Measurements from ENCODE around the gene TK2.

Gene TK2

GRCh38 chr16:66513111-66513723 lies 36.7 kb downstream of the TK2 start:
- H3K36me3 ChIP-seq (ENCODE audit: control insufficient read depth, insufficient read depth, low read length): peaks cover 4% of the 10 kb centered on the region
- no peaks in the 10 kb centered on the region for H3K9me3 ChIP-seq (ENCODE audit: control insufficient read depth, low read length)
- H3K4me3 ChIP-seq (ENCODE audit: low read length): no peak overlapping the region
- H3K9ac ChIP-seq (ENCODE audit: low read length): no peak overlapping the region
- H3K4me1 ChIP-seq (ENCODE audit: control insufficient read depth, insufficient read depth, low read length): peaks cover 71% of the 10 kb centered on the region
- no peaks in the 10 kb centered on the region for H3K27me3 ChIP-seq (ENCODE audit: control insufficient read depth, insufficient read depth, low read length)

GRCh38 chr16:66512272-66513110 lies 37.4 kb downstream of the TK2 start:
- H3K4me1 ChIP-seq (ENCODE audit: control insufficient read depth, insufficient read depth, low read length): peaks cover 71% of the 10 kb centered on the region
- H3K9ac ChIP-seq (ENCODE audit: low read length): no peak overlapping the region
- no peak overlapping the region for H3K4me3 ChIP-seq (ENCODE audit: low read length)
- no peaks in the 10 kb centered on the region for H3K27me3 ChIP-seq (ENCODE audit: control insufficient read depth, insufficient read depth, low read length)
- peaks cover 4% of the 10 kb centered on the region for H3K36me3 ChIP-seq (ENCODE audit: control insufficient read depth, insufficient read depth, low read length)
- H3K9me3 ChIP-seq (ENCODE audit: control insufficient read depth, low read length): no peaks in the 10 kb centered on the region

DNA sequence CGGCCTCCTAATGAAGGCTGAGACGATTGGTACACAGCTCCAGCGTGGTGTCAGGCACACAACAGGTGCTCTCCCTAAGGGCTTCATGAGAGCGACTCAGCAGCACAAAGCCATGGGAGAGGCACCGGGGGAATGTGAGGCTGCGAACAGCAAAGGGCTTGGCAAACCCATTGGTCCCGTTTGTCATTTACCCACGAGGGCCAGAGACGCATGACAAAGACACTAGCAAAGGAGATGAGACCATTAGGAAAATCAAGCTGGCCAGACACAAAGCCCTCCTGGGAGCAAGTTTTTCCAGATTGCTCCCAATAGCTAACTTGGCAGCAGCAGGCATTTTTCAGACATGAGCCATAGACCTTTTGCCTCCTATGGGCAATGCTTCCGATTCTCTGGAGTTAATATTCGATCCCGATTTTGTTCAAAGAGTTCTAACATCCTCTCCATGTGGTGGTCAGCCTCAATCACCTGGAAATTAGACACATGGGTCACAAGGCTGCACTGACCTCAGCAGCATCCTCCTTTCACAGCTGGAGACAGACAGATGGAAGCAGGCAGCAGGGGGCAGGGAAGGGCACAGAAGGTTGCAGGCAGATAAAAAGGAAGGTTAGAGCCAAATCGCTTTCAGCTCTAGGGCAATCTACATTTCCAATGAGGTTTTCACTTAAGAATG lies 38.2 kb downstream of the TK2 start:
- peaks cover 65% of the 10 kb centered on the region for H3K4me1 ChIP-seq (ENCODE audit: control insufficient read depth, insufficient read depth, low read length)
- no peak overlapping the region for H3K9ac ChIP-seq (ENCODE audit: low read length)
- H3K9me3 ChIP-seq (ENCODE audit: control insufficient read depth, low read length): no peaks in the 10 kb centered on the region
- H3K4me3 ChIP-seq (ENCODE audit: low read length): peak overlapping the region; percentile 5
- H3K27me3 ChIP-seq (ENCODE audit: control insufficient read depth, insufficient read depth, low read length): no peaks in the 10 kb centered on the region
- H3K36me3 ChIP-seq (ENCODE audit: control insufficient read depth, insufficient read depth, low read length): peaks cover 4% of the 10 kb centered on the region

DNA sequence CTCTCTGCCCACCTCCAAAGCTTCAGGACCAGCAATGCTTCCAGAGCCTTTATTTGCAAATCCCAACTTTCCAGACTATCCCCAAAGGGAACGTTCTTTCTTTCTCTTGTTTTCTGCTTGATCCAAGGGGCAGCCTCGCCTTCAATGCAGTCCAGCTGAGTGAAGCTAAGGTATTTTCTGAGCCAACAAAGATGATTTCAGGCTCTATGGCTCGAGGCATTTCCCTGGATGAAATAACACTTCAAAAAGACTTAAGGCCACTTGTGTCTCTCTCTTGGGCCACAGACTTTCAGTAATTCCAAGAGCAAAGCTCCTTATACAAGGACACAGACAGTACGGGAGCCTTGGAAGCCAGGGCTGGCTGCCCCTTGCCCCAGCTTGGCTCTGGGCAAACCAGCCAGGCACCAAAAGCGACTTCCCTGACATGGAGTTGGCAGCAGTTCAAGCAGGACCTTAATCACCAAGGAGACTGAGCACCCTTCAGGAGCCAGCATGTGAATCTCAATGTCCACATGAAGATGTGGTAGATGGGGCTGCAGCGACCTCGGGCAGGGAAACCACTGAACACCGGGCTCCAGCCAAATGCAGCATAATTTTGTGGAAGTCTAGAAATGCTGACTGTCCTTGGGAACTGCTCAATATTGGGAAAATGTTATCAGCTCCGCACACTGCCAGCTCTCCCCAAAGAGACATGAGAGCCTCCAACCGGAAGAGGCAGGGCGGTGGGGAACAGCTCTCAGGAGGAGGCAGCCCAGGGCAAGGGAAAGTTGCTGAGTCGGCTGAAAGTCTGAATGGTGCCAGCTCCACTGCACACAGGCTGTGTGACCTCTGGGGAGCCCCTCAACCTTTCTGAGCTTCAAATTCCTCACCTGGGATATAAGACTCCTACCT lies 39.0 kb downstream of the TK2 start:
- no peak overlapping the region for H3K9ac ChIP-seq (ENCODE audit: low read length)
- peaks cover 4% of the 10 kb centered on the region for H3K36me3 ChIP-seq (ENCODE audit: control insufficient read depth, insufficient read depth, low read length)

GRCh38 chr16:66510298-66510697 lies 39.6 kb downstream of the TK2 start:
- Histone ChIP-seq H3K9ac (ENCODE audit: low read length) (no peak overlapping the region), H3K27me3 (ENCODE audit: control insufficient read depth, insufficient read depth, low read length) (no peaks in the 10 kb centered on the region), H3K4me3 (ENCODE audit: low read length) (no peak overlapping the region), H3K36me3 (ENCODE audit: control insufficient read depth, insufficient read depth, low read length) (peaks cover 1% of the 10 kb centered on the region), H3K4me1 (ENCODE audit: control insufficient read depth, insufficient read depth, low read length) (peaks cover 50% of the 10 kb centered on the region), H3K9me3 (ENCODE audit: control insufficient read depth, low read length) (no peaks in the 10 kb centered on the region)

More for the DNA sequence above, 39.0 kb downstream of the TK2 start:
- Histone ChIP-seq H3K27me3 (ENCODE audit: control insufficient read depth, insufficient read depth, low read length) (no peaks in the 10 kb centered on the region), H3K9me3 (ENCODE audit: control insufficient read depth, low read length) (no peaks in the 10 kb centered on the region), H3K4me1 (ENCODE audit: control insufficient read depth, insufficient read depth, low read length) (peaks cover 57% of the 10 kb centered on the region), H3K4me3 (ENCODE audit: low read length) (peak overlapping the region; percentile 5)

- H3K4me3 ChIP-seq (ENCODE audit: low read length): no peak overlapping the region
- H3K9ac ChIP-seq (ENCODE audit: low read length): no peak overlapping the region
- H3K9me3 ChIP-seq (ENCODE audit: control insufficient read depth, low read length): no peaks in the 10 kb centered on the region
- no peaks in the 10 kb centered on the region for H3K36me3 ChIP-seq (ENCODE audit: control insufficient read depth, insufficient read depth, low read length)
- peaks cover 48% of the 10 kb centered on the region for H3K4me1 ChIP-seq (ENCODE audit: control insufficient read depth, insufficient read depth, low read length)
- no peaks in the 10 kb centered on the region for H3K27me3 ChIP-seq (ENCODE audit: control insufficient read depth, insufficient read depth, low read length)
Observed at GRCh38 chr16:66509576-66509975, 40.3 kb downstream of the TK2 start.

DNA sequence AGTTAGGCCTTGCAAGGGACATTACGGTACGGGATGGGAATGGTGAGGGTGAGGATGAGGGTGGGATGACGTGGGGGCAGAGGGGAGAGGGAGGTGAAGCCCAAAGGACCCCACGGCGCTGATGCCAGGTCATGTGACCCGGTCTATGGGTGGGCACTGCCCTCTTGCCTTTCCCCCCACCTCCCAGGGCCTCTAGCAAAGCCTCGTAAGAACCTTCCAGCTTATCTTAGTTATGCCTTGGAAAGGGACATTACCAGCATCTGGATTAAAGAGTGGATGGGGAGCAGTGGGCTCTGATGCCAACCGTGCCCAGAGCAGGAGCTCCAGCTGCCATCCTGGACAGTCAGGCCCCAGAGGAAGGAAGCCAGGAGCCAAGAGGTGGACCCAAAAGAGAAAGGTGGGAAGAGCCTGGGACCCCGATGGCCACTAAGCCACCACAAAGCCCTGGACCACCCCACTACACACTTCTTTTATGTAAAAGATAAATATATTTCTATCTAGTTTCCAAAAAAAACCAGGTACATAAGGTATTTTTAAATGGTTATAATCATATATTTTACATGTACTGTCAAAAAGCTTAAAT lies 40.9 kb downstream of the TK2 start:
- peaks cover 48% of the 10 kb centered on the region for H3K4me1 ChIP-seq (ENCODE audit: control insufficient read depth, insufficient read depth, low read length)
- peak overlapping the region; percentile 29 for H3K9ac ChIP-seq (ENCODE audit: low read length)
- no peaks in the 10 kb centered on the region for H3K9me3 ChIP-seq (ENCODE audit: control insufficient read depth, low read length)

GRCh38 chr16:66508248-66508913 lies 41.5 kb downstream of the TK2 start:
- Histone ChIP-seq H3K9me3 (ENCODE audit: control insufficient read depth, low read length) (no peaks in the 10 kb centered on the region), H3K36me3 (ENCODE audit: control insufficient read depth, insufficient read depth, low read length) (no peaks in the 10 kb centered on the region), H3K9ac (ENCODE audit: low read length) (peak overlapping the region; percentile 29), H3K27me3 (ENCODE audit: control insufficient read depth, insufficient read depth, low read length) (no peaks in the 10 kb centered on the region), H3K4me1 (ENCODE audit: control insufficient read depth, insufficient read depth, low read length) (peaks cover 48% of the 10 kb centered on the region), H3K4me3 (ENCODE audit: low read length) (no peak overlapping the region)

More for the DNA sequence above, 40.9 kb downstream of the TK2 start:
- Histone ChIP-seq H3K4me3 (ENCODE audit: low read length) (no peak overlapping the region), H3K36me3 (ENCODE audit: control insufficient read depth, insufficient read depth, low read length) (no peaks in the 10 kb centered on the region), H3K27me3 (ENCODE audit: control insufficient read depth, insufficient read depth, low read length) (no peaks in the 10 kb centered on the region)

- H3K9me3 ChIP-seq (ENCODE audit: control insufficient read depth, low read length): no peaks in the 10 kb centered on the region
- H3K36me3 ChIP-seq (ENCODE audit: control insufficient read depth, insufficient read depth, low read length): no peaks in the 10 kb centered on the region
- H3K4me3 ChIP-seq (ENCODE audit: low read length): no peak overlapping the region
- no peak overlapping the region for H3K9ac ChIP-seq (ENCODE audit: low read length)
- H3K27me3 ChIP-seq (ENCODE audit: control insufficient read depth, insufficient read depth, low read length): no peaks in the 10 kb centered on the region
- peaks cover 44% of the 10 kb centered on the region for H3K4me1 ChIP-seq (ENCODE audit: control insufficient read depth, insufficient read depth, low read length)
Observed at GRCh38 chr16:66507731-66508239, 42.1 kb downstream of the TK2 start.

- Histone ChIP-seq H3K9me3 (ENCODE audit: control insufficient read depth, low read length) (no peaks in the 10 kb centered on the region), H3K9ac (ENCODE audit: low read length) (no peak overlapping the region), H3K27me3 (ENCODE audit: control insufficient read depth, insufficient read depth, low read length) (no peaks in the 10 kb centered on the region), H3K4me3 (ENCODE audit: low read length) (no peak overlapping the region), H3K36me3 (ENCODE audit: control insufficient read depth, insufficient read depth, low read length) (no peaks in the 10 kb centered on the region), H3K4me1 (ENCODE audit: control insufficient read depth, insufficient read depth, low read length) (peaks cover 12% of the 10 kb centered on the region)
Observed at GRCh38 chr16:66503612-66504011, 46.3 kb downstream of the TK2 start.

DNA sequence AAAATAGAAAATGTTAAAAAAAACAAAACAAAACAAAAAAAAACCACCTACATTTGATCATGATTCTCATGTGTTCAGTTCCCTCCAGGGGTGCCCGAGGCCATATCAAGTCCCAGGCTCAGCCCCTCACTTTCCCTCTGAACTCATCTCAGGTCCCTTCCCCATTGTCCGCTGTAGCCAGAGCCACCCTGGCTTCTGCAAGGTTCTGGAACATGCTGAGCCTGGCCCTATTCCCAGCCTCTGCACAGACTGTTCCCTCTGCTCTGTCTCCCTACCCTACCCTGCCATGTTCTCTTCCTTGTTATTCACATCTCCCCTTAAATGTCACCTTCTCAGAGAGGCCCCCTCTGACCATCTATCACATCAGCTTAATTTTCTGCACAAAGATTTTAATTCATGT lies 46.9 kb downstream of the TK2 start:
- Histone ChIP-seq H3K9me3 (ENCODE audit: control insufficient read depth, low read length) (no peaks in the 10 kb centered on the region), H3K4me3 (ENCODE audit: low read length) (no peak overlapping the region), H3K36me3 (ENCODE audit: control insufficient read depth, insufficient read depth, low read length) (no peaks in the 10 kb centered on the region), H3K9ac (ENCODE audit: low read length) (no peak overlapping the region), H3K4me1 (ENCODE audit: control insufficient read depth, insufficient read depth, low read length) (peaks cover 6% of the 10 kb centered on the region), H3K27me3 (ENCODE audit: control insufficient read depth, insufficient read depth, low read length) (no peaks in the 10 kb centered on the region)
